Activated CD4-positive, alpha-beta T cell treated with anti-CD3 and anti-CD28 coated beads, Interleukin-2, amount 50 U/mL, for 16 hours (primary cell): ENCODE data around the gene GRID1.
"Not testable (repeated sequence)": the region's sequence is repeated elsewhere in the genome, so short reads cannot be mapped to it uniquely, and the experiment has no call there.

Experiments
- DNase-seq: peaks from one replicate; pipeline ENCODE4 v3.0.0-alpha.2; 2020

The GRID1 gene

GRCh38 chr10:86123304-86123703 lies 243.3 kb downstream of the GRID1 start:
- DNase-seq: no peak

GRCh38 chr10:86122646-86123045 lies 243.9 kb downstream of the GRID1 start:
- DNase-seq: no peak

- no peak for DNase-seq
Observed at GRCh38 chr10:86121200-86121599, 245.4 kb downstream of the GRID1 start.

GRCh38 chr10:86117051-86117450 lies 249.5 kb downstream of the GRID1 start:
- no peak for DNase-seq

GRCh38 chr10:86113983-86114382 lies 252.6 kb downstream of the GRID1 start:
- DNase-seq: no peak

GRCh38 chr10:86113501-86113900 lies 253.1 kb downstream of the GRID1 start:
- no peak for DNase-seq

- DNase-seq: no peak
Observed at GRCh38 chr10:86113044-86113443, 253.6 kb downstream of the GRID1 start.

GRCh38 chr10:86111902-86112545 lies 254.6 kb downstream of the GRID1 start:
- DNase-seq: no peak

GRCh38 chr10:86110156-86110786 lies 256.3 kb downstream of the GRID1 start:
- no peak for DNase-seq

GRCh38 chr10:86109421-86109820 lies 257.2 kb downstream of the GRID1 start:
- DNase-seq: no peak

- DNase-seq: no peak
Observed at GRCh38 chr10:86108696-86109095, 257.9 kb downstream of the GRID1 start.

GRCh38 chr10:86107611-86108310 lies 258.8 kb downstream of the GRID1 start:
- not testable (repeated sequence) for DNase-seq

GRCh38 chr10:86107131-86107530 lies 259.5 kb downstream of the GRID1 start:
- no peak for DNase-seq

- DNase-seq: no peak
Observed at GRCh38 chr10:86106616-86107015, 260.0 kb downstream of the GRID1 start.

GRCh38 chr10:86105640-86106039 lies 261.0 kb downstream of the GRID1 start:
- DNase-seq: no peak

- no peak for DNase-seq
Observed at GRCh38 chr10:86105181-86105580, 261.4 kb downstream of the GRID1 start.

- no peak for DNase-seq
Observed at GRCh38 chr10:86104611-86105145, 261.9 kb downstream of the GRID1 start.

- no peak for DNase-seq
Observed at GRCh38 chr10:86104156-86104555, 262.4 kb downstream of the GRID1 start.

- DNase-seq: no peak
Observed at GRCh38 chr10:86103391-86104101, 263.0 kb downstream of the GRID1 start.

- no peak for DNase-seq
Observed at GRCh38 chr10:86102451-86102850, 264.1 kb downstream of the GRID1 start.

GRCh38 chr10:86102031-86102430 lies 264.6 kb downstream of the GRID1 start:
- DNase-seq: no peak

- peak; percentile 39 for DNase-seq
Observed at GRCh38 chr10:86100581-86101061, 266.0 kb downstream of the GRID1 start.
